Memory B cell (primary cell): ENCODE measurements around the gene BMPR1A.
"Not testable (repeated sequence)": the region's sequence is repeated elsewhere in the genome, so short reads cannot be mapped to it uniquely, and the experiment has no call there.

Experiments
- ATAC-seq: fragments of 150-1000 bp; cut with Tn5 transposase; 2 replicates; pipeline ENCODE4 v1.10.0; 2021; ENCODE audit warnings: low read depth, mild to moderate bottlenecking, moderate library complexity
- DNase-seq, 2 donors: peaks; one replicate each; pipeline ENCODE4 v3.0.0; 2022; ENCODE audit warnings: low spot score in 2 of 2
- H3K27ac Mint-ChIP-seq: one replicate; pipeline ENCODE4 v1.8.0; 2022; ENCODE audit warnings: mild to moderate bottlenecking, moderate library complexity, mixed read lengths
- H3K27me3 Mint-ChIP-seq: one replicate; pipeline ENCODE4 v1.8.0; 2022; ENCODE audit warnings: mixed read lengths
- H3K36me3 Mint-ChIP-seq: one replicate; pipeline ENCODE4 v1.8.0; 2022; ENCODE audit warnings: mild to moderate bottlenecking, mixed read lengths
- H3K4me1 Mint-ChIP-seq: one replicate; pipeline ENCODE4 v1.8.0; 2022; ENCODE audit warnings: mixed read lengths
- H3K4me3 Mint-ChIP-seq: one replicate; pipeline ENCODE4 v1.8.0; 2022; ENCODE audit warnings: mild to moderate bottlenecking, moderate library complexity, mixed read lengths
- H3K9me3 Mint-ChIP-seq: one replicate; pipeline ENCODE4 v1.8.0; 2022; ENCODE audit warnings: mixed read lengths

BMPR1A gene

DNA sequence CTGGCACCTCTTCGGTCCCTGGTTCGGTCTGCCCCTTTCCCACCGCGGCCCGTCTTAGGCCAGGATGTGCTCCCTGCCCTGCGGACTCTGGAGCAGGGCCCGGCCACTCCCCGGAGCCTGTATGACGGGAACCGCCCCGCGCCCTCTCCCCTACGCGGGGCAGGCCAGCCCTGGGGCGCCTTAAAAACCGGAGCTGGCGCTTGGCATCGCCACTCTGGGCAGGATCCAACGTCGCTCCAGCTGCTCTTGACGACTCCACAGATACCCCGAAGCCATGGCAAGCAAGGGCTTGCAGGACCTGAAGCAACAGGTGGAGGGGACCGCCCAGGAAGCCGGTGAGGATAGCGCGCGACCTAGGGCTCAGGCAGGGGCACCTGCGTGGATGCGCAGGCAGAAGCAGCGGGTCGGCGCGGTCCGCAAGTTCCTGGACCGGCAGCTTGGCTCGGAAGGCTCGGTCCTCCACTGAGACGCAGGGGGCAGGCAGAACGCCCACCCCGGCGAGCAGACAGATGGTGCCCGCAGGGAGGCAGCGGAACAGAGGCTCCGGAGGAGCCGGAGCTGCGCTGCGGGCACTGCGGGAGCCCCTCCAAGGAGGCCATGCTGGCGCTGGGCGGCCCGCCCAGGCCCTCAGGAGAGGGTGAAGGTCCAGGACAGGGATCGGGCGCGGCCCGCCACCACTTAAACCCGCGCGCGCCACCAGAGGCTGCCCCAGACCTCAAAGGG is 212.0 kb downstream of the BMPR1A start, which contains the start of gene ADIRF:
Gene ADIRF (plus strand): TSS at position 212 of the 723 bp plus-strand sequence. CDS start 63 bp downstream, at position 275.
- Mint-ChIP-seq H3K27me3 (no peaks in the 10 kb centered on the region), H3K4me1 (peaks cover 21% of the 10 kb centered on the region), H3K9me3 (no peaks in the 10 kb centered on the region), H3K36me3 (no peaks in the 10 kb centered on the region), H3K27ac (no peak within 1 kb of the TSS), H3K4me3 (no peak within 1 kb of the TSS)
- ATAC-seq, result no peak
- DNase-seq, result no peak

DNA sequence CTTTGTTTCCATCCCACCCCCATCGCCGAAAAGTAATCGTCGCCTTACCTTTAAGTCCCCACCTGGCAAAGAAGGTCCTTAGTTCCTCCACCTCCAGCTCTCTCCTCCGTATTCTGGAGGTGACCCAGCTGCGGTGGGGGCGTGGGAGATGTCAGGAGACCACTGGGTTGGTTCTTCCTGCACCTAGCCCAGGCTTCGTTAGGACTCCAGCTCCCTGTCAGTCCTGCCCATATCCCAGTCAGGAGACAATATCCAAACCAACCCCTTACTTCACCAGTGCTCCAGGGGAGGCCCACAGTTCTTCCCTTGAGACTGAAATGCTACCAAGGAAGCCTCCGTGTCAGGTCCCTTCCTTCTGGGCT is 212.6 kb downstream of the BMPR1A start:
- DNase-seq (no peak), ATAC-seq (no peak)
- Mint-ChIP-seq H3K27ac (no peak overlapping the region), H3K9me3 (no peaks in the 10 kb centered on the region), H3K4me3 (no peak overlapping the region), H3K27me3 (no peaks in the 10 kb centered on the region), H3K4me1 (peaks cover 21% of the 10 kb centered on the region), H3K36me3 (no peaks in the 10 kb centered on the region)

DNA sequence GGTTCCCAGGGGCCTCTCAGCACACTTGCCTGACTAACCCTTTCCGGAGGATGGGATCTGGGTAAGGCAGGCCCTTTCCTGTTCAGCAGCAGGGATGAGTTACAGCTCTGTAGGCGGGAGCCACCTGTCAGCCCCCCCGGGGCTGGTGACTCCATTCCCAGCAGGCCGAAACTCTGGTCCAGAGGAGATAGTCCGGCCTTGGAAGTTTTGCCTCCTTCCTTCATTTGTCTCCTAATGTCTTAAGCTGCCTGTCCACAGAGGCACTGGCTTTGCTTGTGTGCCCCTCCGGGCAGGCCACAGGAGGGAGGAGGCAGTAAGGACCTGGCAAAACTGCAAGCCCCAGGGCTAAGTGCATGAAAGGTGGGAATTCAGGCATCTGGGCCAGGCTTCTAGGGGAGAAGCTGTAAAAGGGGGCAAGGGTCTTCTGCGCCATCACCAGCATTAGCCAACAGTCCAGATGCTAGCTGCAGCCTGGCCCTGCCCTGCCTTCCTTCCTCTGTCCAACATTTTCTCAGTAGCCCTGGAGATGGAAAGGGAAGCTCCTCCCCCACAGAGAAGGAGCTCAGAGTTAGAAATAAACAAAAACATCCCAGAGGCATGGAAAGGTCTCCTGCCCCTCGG is 213.1 kb downstream of the BMPR1A start:
- Mint-ChIP-seq H3K36me3 (no peaks in the 10 kb centered on the region), H3K27me3 (no peaks in the 10 kb centered on the region), H3K4me3 (peak overlapping the region; percentile 8), H3K4me1 (peaks cover 21% of the 10 kb centered on the region), H3K9me3 (no peaks in the 10 kb centered on the region), H3K27ac (peak overlapping the region; percentile 78)
- DNase-seq, result no peak
- ATAC-seq, result no peak

DNA sequence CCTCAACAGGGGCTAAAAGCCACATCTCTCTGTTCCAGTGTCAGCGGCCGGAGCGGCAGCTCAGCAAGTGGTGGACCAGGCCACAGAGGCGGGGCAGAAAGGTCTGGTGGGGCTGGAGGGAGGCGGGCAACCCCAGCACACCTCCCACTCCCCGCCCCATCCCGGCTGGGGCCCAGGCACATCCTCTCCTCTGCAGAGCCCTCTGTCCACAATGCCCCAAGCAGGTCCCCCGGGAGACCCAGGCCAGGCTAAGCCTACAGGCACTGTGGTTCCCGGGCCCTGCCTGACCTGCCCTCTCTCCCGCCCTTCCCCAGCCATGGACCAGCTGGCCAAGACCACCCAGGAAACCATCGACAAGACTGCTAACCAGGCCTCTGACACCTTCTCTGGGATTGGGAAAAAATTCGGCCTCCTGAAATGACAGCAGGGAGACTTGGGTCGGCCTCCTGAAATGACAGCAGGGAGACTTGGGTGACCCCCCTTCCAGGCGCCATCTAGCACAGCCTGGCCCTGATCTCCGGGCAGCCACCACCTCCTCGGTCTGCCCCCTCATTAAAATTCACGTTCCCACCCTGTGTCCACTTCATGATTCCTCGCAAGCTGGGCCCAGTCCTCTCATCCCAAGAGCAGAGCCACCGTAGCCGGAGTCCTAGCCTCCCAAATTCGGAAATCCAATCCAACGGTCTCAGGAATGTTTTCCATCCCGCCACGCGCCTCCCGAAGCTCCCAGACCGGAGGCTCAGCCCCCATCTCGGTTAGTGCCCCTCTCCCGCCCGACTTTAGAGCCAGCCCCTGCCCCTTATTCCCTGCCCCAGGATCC is 214.0 kb downstream of the BMPR1A start:
- H3K27ac Mint-ChIP-seq, result peak overlapping the region; percentile 78
- H3K36me3 Mint-ChIP-seq, result no peaks in the 10 kb centered on the region
- DNase-seq, result no peak
- H3K4me1 Mint-ChIP-seq, result peaks cover 19% of the 10 kb centered on the region
- H3K27me3 Mint-ChIP-seq, result no peaks in the 10 kb centered on the region
- peak overlapping the region; percentile 73 for H3K4me3 Mint-ChIP-seq
- no peak for ATAC-seq
- no peaks in the 10 kb centered on the region for H3K9me3 Mint-ChIP-seq

DNA sequence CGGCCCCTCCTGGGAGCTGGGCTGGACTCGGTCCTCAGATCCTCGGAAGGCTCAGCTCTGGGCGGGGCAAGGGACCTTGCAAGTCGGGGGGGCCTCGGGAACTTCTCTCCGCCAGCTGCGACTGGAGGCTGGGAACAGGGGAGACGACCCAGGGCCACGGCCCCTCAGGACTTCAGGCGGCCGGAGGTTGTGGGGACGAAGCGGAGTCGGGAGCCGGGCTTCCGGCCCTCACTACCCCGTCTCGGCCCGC is 214.5 kb downstream of the BMPR1A start:
- DNase-seq (no peak), ATAC-seq (peak; percentile 10)
- H3K36me3 Mint-ChIP-seq, result no peaks in the 10 kb centered on the region
- peak overlapping the region; percentile 73 for H3K4me3 Mint-ChIP-seq
- no peaks in the 10 kb centered on the region for H3K27me3 Mint-ChIP-seq
- H3K9me3 Mint-ChIP-seq, result no peaks in the 10 kb centered on the region
- peak overlapping the region; percentile 78 for H3K27ac Mint-ChIP-seq
- peaks cover 14% of the 10 kb centered on the region for H3K4me1 Mint-ChIP-seq

DNA sequence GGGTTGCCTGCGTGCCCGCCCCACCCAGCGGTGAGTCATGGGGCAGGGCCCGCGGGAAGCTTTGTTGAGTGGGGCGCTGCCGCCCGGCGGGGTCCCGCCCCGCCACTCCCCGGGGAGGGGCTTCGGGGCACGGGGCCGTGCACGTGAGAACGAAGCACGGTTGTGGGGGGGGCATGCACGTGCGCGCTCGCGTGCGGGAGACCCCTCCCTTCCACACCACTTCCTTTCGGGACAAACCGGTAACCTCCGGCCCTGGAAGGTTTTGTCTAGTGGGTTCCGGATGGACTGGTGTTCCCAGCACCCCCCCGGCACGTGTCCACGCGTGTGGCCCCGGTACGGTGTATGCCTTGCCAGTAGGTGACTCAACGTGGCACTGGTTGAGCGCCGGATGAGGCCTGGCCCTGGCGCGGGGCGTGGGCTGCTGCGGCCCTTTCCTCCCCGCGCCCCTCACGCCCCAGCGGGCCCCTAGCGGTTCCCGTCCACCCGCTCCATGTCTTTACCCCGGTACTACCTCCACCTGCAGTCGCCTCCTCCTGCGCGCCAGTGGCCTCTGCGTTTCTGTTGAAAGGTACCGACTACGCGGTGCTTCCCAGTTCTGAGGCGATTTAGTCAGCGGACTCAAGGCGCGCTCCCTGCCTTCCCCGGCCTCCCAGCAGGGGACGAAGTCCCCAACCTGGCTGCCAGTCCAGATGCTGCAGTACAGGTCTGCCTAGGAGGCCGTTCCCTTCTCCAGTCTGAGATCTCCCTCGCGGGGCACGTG is 215.0 kb downstream of the BMPR1A start:
- DNase-seq (peak; percentile 63 to 91), ATAC-seq (peak; percentile 87)
- Mint-ChIP-seq H3K4me3 (peak overlapping the region; percentile 84), H3K27me3 (no peaks in the 10 kb centered on the region), H3K9me3 (no peaks in the 10 kb centered on the region), H3K4me1 (peaks cover 10% of the 10 kb centered on the region), H3K36me3 (no peaks in the 10 kb centered on the region), H3K27ac (peak overlapping the region; percentile 78)

DNA sequence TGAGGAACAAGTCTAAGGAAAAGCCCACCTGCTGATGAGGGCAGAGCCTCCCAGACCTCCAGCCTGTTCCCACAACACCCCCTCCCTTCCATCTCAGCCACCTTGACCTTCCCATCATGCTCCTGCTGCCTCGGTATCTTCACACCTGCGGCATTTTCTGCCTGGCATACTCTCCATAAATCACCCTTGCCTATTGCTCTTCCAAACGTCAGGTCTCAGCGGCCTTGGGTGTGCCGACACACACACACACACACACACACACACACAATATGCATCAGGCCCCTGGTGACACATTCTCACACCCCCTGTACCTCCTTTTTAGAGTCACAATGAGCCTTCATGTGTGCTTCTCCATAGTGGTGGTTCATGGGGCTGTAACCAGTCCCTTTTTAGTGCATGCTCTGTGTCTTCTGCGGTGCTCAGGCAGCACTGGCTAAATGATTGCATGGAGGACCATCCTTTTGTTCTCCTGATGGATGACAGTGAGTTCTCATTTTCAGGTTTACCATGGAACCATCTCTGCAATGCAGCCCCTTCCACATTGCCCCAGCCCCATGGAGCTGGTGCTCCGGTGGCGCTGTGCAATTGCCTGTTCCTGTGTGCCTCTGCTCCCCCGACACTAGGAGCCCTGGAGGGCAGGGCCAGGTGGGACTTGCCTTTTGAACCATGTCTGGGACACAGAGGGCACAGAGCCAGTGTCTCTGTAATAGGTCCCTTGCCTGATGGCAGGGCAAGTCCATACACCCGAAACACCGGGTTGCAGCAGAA is 216.4 kb downstream of the BMPR1A start:
- peak overlapping the region; percentile 32 for H3K27ac Mint-ChIP-seq
- H3K9me3 Mint-ChIP-seq, result no peaks in the 10 kb centered on the region
- no peaks in the 10 kb centered on the region for H3K27me3 Mint-ChIP-seq
- DNase-seq, result no peak
- H3K4me3 Mint-ChIP-seq, result peak overlapping the region; percentile 6
- H3K4me1 Mint-ChIP-seq, result peaks cover 7% of the 10 kb centered on the region
- no peak for ATAC-seq
- no peaks in the 10 kb centered on the region for H3K36me3 Mint-ChIP-seq

DNA sequence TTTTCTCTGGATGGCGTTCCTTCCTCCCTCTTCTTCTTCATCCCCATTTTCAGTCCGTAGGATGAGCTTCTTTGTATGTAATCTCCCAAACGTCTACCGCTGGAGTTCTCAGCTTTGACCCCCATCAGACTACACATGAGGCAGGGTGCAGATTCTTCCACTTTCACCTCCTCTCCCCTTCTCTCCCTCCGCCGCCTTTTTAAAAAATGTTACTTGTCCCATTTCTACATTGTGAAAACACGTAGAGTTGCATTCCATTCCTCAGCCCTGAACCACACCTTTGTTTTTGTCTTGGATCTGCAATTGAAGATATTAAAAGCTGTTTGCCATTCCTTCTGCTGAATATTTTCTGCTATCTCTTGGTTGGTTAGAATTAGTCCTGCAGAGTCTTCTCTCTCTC is 218.1 kb downstream of the BMPR1A start:
- H3K27ac Mint-ChIP-seq, result no peak overlapping the region
- no peak for ATAC-seq
- DNase-seq, result no peak
- H3K9me3 Mint-ChIP-seq, result no peaks in the 10 kb centered on the region
- H3K36me3 Mint-ChIP-seq, result no peaks in the 10 kb centered on the region
- H3K27me3 Mint-ChIP-seq, result no peaks in the 10 kb centered on the region
- H3K4me3 Mint-ChIP-seq, result no peak overlapping the region
- H3K4me1 Mint-ChIP-seq, result peaks cover 7% of the 10 kb centered on the region

DNA sequence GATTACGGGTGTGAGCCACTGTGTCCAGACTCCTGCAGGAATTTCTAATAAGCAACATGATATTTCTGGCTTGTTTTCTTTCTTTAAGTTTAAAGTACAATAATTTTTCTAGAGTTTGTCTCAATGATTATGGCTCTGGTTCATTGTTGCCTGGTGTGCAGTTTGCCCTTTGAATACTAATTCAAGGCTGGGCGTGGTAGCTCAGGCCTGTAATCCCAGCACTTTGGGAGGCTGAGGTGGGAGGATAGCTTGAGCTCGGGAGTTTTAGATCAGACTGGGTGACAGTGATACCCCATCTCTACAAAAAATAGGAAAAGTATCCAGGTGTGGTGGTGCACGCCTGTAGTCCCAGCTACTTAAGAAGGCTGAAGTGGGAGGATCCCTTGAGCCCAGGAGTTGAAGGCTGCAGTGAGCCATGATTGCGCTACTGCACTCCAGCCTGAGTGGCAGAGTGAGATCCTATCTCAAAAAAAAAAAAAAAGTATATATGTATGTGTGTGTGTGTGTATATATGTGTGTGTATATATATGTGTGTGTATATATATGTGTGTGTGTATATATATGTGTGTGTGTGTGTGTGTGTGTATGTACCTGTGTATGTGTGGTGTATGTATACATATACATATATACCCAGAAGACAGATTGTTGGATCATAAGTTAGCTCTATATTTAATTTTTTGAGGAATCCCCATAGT is 220.1 kb downstream of the BMPR1A start:
- Mint-ChIP-seq H3K4me1 (peaks cover 7% of the 10 kb centered on the region), H3K27ac (no peak overlapping the region), H3K9me3 (no peaks in the 10 kb centered on the region), H3K36me3 (no peaks in the 10 kb centered on the region), H3K27me3 (no peaks in the 10 kb centered on the region), H3K4me3 (no peak overlapping the region)
- ATAC-seq (no peak), DNase-seq (no peak)

DNA sequence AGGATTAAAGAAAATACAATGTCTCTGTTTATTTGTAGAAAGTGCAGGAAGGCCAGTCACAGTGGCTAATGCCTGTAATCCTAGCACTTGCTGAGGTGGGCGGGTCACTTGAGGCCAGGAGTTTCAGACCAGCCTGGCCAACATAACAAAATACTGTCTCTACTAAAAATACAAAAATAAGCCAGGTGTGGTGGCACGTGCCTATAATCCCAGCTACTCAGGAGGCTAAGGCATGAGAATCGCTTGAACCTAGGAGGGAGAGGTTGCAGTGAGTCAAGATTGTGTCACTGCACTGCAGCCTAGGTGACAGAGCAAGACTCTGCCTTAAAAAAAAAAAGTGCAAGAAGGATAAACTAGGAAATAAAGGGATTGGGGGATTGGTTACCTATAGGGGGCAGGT is 222.0 kb downstream of the BMPR1A start:
- not testable (repeated sequence) for H3K27me3 Mint-ChIP-seq, H3K27ac Mint-ChIP-seq, DNase-seq, H3K9me3 Mint-ChIP-seq, H3K36me3 Mint-ChIP-seq, H3K4me1 Mint-ChIP-seq, ATAC-seq, H3K4me3 Mint-ChIP-seq

DNA sequence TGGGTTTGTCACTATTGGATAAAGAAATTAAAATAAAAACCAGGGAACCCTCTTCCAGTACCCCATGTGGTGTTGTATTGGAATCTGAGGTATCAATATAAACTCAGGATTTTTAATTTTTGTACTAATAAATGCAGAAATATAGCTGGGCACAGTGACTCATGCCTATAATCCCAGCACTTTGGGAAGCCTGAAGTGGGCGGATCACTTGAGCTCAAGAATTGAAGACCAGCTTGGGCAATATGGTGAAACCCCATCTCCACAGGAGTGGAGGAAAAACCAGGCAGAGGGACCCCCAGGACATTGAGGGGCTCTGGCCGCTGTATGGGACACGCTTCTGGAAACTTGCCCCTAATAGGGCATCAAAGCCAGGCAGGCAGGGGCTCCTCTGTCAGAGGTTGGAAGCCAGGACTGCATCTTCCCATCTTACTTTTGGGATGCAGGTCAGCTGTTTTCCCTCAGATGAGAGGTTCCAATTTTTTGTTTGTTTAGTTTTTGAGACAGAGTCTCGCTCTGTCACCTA is 222.9 kb downstream of the BMPR1A start:
- no peaks in the 10 kb centered on the region for H3K9me3 Mint-ChIP-seq
- no peak for ATAC-seq
- no peaks in the 10 kb centered on the region for H3K36me3 Mint-ChIP-seq
- no peaks in the 10 kb centered on the region for H3K4me1 Mint-ChIP-seq
- H3K4me3 Mint-ChIP-seq, result no peak overlapping the region
- H3K27ac Mint-ChIP-seq, result no peak overlapping the region
- DNase-seq, result no peak
- H3K27me3 Mint-ChIP-seq, result no peaks in the 10 kb centered on the region

DNA sequence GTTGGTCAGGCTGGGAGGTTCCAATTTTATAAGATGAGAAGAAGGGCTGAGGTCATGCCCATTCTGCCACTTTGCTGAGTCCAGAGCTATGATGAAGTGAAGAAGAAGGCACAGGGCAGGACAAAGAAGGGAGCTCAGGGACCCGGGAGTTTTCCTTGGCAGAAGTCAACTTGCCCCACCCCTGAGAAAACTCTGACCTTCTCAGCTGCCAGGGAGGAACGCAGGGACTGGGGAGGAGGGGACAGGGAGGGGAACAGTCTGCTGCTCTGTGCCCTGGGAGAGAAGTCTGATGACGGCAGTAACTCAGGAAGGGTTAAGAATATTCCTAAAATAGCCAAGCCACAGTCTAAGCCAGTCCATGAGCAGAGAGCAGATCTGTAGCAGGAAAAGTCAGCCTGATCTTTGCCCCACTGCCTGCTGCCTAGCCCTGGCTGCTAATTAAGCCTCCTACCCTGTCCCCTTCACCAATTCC is 223.6 kb downstream of the BMPR1A start:
- Mint-ChIP-seq H3K27ac (no peak overlapping the region), H3K9me3 (no peaks in the 10 kb centered on the region), H3K4me1 (no peaks in the 10 kb centered on the region), H3K4me3 (no peak overlapping the region), H3K27me3 (no peaks in the 10 kb centered on the region), H3K36me3 (no peaks in the 10 kb centered on the region)
- DNase-seq (no peak), ATAC-seq (no peak)

DNA sequence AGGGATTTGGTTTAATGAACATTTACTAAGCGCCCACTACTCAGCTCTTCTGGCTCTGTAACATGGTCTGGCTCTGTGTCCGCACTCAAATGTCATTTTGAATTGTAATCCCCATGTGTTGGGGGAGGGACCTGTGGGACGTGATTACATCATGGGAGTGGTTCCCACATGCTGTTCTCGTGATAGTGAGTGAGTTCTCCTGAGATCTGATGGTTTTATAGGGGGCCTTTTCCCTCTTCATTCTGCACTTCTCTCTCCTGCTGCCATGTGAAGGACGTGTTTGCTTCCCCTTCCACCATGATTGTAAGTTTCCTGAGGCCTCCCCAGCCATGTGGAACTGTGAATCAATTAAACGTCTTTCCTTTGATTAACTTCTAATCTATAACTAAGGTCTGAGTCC is 224.6 kb downstream of the BMPR1A start:
- H3K36me3 Mint-ChIP-seq, H3K27me3 Mint-ChIP-seq, H3K4me3 Mint-ChIP-seq, ATAC-seq, H3K9me3 Mint-ChIP-seq, H3K27ac Mint-ChIP-seq, DNase-seq, H3K4me1 Mint-ChIP-seq: not testable (repeated sequence)
